ENCODE measurements around the gene TRIM44. TPM values are rescaled to one million over a fixed set of nuclear protein-coding genes. Genes with fewer than 3 reads are reported as not detected.
"Not testable (repeated sequence)": the region's sequence is repeated elsewhere in the genome, so short reads cannot be mapped to it uniquely, and the experiment has no call there.

TRIM44 gene
- total RNA-seq, 6 experiments from 2014 or later = 13.9 to 37.1 (median 31.9) TPM

- TF ChIP-seq CTCF (IDR thresholded peaks at IDR 0.05) (no peak), POLR2A (IDR thresholded peaks at IDR 0.05) (no peak)
- Histone ChIP-seq H3K36me3 (no peaks in the 10 kb centered on the region), H3K27ac (no peak overlapping the region), H3K4me1 (no peaks in the 10 kb centered on the region), H3K27me3 (no peaks in the 10 kb centered on the region), H3K9me3 (no peaks in the 10 kb centered on the region), H3K4me3 (no peak overlapping the region)
- no peak for ATAC-seq
- no peak for DNase-seq
- WGBS (ENCODE audit: insufficient coverage, low coverage, low lambda C conversion rate, missing lambda C conversion rate) = 67% methylated on average over 1 of the region's 1 CpG
- intact Hi-C loops (cut with DNase I) = no loop called here
These were observed 12.6 kb upstream of the TRIM44 start for GRCh38 chr11:35650006-35650405.

DNA sequence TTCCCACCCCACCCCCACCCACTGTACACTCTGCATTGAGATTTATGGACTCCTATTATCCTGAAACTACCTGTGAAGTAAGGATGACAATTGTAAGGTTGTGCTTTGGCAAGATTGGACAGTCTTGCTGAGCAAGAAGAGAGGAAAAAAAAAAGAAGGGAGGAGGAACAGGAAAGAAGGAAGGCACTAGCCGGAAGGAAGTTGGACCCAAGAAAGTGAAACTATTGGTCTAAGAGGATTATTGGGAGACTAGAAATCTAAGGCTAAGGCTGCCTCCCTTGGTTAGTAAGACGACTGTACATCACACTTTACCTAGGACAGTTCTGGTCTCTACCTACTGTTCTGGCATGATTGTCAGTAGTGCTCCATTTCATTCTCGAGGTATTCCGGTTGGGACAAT is 12.1 kb upstream of the TRIM44 start:
- H3K4me3 ChIP-seq = no peak overlapping the region
- intact Hi-C loops (cut with DNase I) = no loop called here
- TF ChIP-seq CTCF (IDR thresholded peaks at IDR 0.05) = no peak
- TF ChIP-seq POLR2A (IDR thresholded peaks at IDR 0.05) = no peak
- H3K9me3 ChIP-seq = no peaks in the 10 kb centered on the region
- H3K36me3 ChIP-seq = no peaks in the 10 kb centered on the region
- DNase-seq (no peak), ATAC-seq (no peak)
- no peak overlapping the region for H3K27ac ChIP-seq
- 67% methylated on average over 4 of the region's 4 CpGs for WGBS (ENCODE audit: insufficient coverage, low coverage, low lambda C conversion rate, missing lambda C conversion rate)
- H3K27me3 ChIP-seq = no peaks in the 10 kb centered on the region
- H3K4me1 ChIP-seq = no peaks in the 10 kb centered on the region

GRCh38 chr11:35651263-35651662 is 11.3 kb upstream of the TRIM44 start:
- H3K4me1 ChIP-seq = no peaks in the 10 kb centered on the region
- no peaks in the 10 kb centered on the region for H3K36me3 ChIP-seq
- no peak for TF ChIP-seq POLR2A (IDR thresholded peaks at IDR 0.05)
- no peak for TF ChIP-seq CTCF (IDR thresholded peaks at IDR 0.05)
- no peak overlapping the region for H3K27ac ChIP-seq
- 72% methylated on average over 3 of the region's 3 CpGs for WGBS (ENCODE audit: insufficient coverage, low coverage, low lambda C conversion rate, missing lambda C conversion rate)
- H3K4me3 ChIP-seq = no peak overlapping the region
- H3K9me3 ChIP-seq = no peaks in the 10 kb centered on the region
- ATAC-seq (no peak), DNase-seq (no peak)
- no peaks in the 10 kb centered on the region for H3K27me3 ChIP-seq
- intact Hi-C loops (cut with DNase I) = no loop called here

- H3K27ac ChIP-seq; H3K9me3 ChIP-seq; ATAC-seq; DNase-seq; H3K36me3 ChIP-seq; H3K4me1 ChIP-seq; H3K27me3 ChIP-seq; intact Hi-C loops (cut with DNase I); H3K4me3 ChIP-seq: not testable (repeated sequence)
- 84% methylated on average over 5 of the region's 5 CpGs for WGBS (ENCODE audit: insufficient coverage, low coverage, low lambda C conversion rate, missing lambda C conversion rate)
These were observed 9.8 kb upstream of the TRIM44 start for GRCh38 chr11:35652786-35653185.

GRCh38 chr11:35654711-35655110 is 7.9 kb upstream of the TRIM44 start:
- ATAC-seq = no peak
- Histone ChIP-seq H3K27me3 (no peaks in the 10 kb centered on the region), H3K36me3 (no peaks in the 10 kb centered on the region), H3K4me1 (peaks cover 0 to 11% (median 5%) of the 10 kb centered on the region in 4 donors), H3K9me3 (no peaks in the 10 kb centered on the region), H3K27ac (no peak overlapping the region), H3K4me3 (no peak overlapping the region)
- TF ChIP-seq POLR2A (IDR thresholded peaks at IDR 0.05) (no peak), CTCF (IDR thresholded peaks at IDR 0.05) (no peak)
- intact Hi-C loops (cut with DNase I) = no loop called here
- DNase-seq = no peak
- WGBS (ENCODE audit: insufficient coverage, low coverage, low lambda C conversion rate, missing lambda C conversion rate) = 68% methylated on average over 6 of the region's 6 CpGs

Data from right lobe of liver (tissue), 6 donors.